Measurements from ENCODE around the gene ZNF432.
"Not testable (repeated sequence)": the region's sequence is repeated elsewhere in the genome, so short reads cannot be mapped to it uniquely, and the experiment has no call there.

The ZNF432 gene

GRCh38 chr19:52069653-52070052, 21.0 kb upstream of the ZNF432 start:
- H3K4me3 ChIP-seq (replicated peaks; ENCODE audit: low read depth, low read length) = no peak overlapping the region
- DNase-seq (ENCODE audit: low read depth) = no peak
- TF ChIP-seq CTCF (IDR thresholded peaks at IDR 0.05; ENCODE audit: low read length, missing control alignments) = no peak

DNA sequence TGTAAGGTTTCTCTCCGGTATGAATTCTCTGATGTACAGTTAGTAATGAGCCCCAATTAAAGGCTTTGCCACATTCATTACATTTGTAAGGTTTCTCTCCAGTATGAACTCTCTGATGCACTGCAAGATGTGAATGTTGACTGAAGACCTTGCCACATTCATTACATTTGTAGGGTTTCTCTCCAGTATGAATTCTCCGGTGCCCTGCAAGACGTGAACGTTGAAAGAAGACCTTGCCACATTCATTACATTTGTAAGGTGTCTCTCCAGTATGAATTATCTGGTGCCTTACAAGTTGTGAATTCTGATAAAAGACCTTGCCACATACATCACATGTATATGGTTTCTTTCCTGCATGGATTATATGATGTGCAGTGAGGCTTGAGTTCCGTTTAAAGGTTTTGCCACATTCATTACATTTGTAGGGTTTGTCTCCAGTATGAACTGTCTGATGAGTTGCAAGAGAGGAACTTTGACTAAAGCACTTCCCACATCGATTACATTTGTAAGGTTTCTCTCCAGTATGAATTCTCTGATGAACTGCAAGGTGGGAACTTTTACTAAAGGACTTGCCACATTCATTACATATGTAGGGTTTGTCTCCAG, 17.7 kb upstream of the ZNF432 start:
- DNase-seq (ENCODE audit: low read depth) = no peak
- TF ChIP-seq CTCF (IDR thresholded peaks at IDR 0.05; ENCODE audit: low read length, missing control alignments) = no peak
- H3K4me3 ChIP-seq (replicated peaks; ENCODE audit: low read depth, low read length) = no peak overlapping the region

DNA sequence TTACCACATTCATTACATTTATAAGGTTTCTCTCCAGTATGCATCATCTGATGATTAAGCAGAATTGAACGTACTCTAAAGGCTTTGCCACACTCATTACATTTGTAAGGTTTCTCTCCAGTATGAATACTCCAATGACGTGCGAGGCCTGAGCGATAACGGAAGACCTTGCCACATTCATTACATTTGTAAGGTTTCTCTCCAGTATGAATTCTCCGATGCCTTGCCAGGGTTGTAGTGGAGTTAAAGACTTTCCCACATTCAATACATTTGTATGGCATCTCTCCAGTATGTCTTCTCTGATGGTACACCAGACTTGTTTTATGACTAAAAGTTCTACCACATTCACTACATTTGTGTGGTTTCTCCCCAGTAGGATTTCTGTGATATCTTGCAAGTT, 16.8 kb upstream of the ZNF432 start:
- DNase-seq (ENCODE audit: low read depth) = no peak
- H3K4me3 ChIP-seq (replicated peaks; ENCODE audit: low read depth, low read length) = no peak overlapping the region
- no peak for TF ChIP-seq CTCF (IDR thresholded peaks at IDR 0.05; ENCODE audit: low read length, missing control alignments)

DNA sequence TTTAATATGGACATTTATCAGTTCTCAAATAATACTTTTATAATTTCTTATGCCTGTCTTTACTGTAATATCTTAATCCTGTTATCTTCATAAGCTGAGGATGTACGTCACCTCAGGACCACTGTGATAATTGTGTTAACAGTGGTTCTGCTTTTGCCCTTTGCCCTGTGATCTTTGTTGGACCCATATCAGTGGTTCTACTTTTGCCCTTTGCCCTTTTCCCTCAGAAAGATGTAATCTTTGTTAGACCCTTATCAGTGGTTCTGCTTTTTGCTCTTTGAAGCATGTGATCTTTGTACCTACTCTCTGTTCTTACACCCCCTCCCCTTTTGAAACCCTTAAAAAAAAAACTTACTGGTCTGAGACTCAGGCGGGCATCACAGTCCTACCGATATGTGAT, 7.8 kb upstream of the ZNF432 start:
- H3K4me3 ChIP-seq (replicated peaks; ENCODE audit: low read depth, low read length); DNase-seq (ENCODE audit: low read depth): not testable (repeated sequence)

GRCh38 chr19:52051736-52052135, 3.1 kb upstream of the ZNF432 start:
- DNase-seq (ENCODE audit: low read depth); H3K4me3 ChIP-seq (replicated peaks; ENCODE audit: low read depth, low read length): not testable (repeated sequence)

DNA sequence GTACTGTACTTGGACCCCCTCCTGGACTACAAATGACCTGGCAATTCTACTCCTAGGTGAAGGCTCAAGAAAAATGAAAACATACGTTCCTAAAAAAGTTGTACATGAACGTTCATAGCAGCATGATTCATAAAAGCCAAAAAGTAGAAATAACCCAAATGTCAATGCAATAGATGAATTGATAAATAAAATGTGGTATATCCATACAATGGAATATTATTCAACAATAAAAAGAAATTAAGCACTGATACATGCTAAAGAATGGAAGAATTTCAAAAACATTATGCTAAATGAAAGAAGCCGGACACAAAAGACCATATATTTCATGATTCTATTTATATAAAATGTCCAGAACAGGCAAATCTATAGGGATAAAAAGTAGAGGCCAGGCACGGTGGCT, 9.5 kb downstream of the ZNF432 start:
- no peak overlapping the region for H3K4me3 ChIP-seq (replicated peaks; ENCODE audit: low read depth, low read length)
- no peak for DNase-seq (ENCODE audit: low read depth)

DNA sequence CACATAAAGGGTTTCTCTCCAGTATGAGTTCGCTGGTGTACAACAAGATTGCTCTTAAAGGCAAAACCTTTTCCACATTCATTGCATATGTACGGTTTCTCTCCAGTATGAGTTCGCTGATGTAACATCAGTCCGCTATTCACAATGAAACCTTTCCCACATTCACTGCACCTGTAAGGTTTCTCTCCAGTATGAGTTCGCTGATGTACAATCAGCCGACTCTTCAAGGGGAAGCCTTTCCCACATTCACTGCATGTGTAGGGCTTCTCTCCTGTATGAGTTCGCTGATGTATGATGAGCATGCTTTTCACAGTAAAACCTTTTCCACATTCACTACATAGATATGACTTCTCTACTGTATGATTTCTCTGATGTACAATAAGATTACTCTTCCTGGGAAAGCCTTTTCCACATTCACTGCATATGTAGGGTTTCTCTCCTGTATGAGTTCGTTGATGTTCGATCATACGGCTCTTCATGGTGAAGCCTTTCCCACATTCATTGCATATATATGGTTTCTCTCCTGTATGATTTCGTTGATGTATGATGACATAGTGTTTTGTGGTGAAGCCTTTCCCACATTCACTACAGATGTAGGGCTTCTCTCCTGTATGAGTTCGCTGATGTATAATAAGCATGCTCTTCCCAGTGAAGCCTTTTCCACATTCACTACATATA, 14.4 kb downstream of the ZNF432 start:
- peak; percentile 13 for DNase-seq (ENCODE audit: low read depth)
- H3K4me3 ChIP-seq (replicated peaks; ENCODE audit: low read depth, low read length) = no peak overlapping the region
- no peak for TF ChIP-seq CTCF (IDR thresholded peaks at IDR 0.05; ENCODE audit: low read length, missing control alignments)

More for the DNA sequence above, 9.5 kb downstream of the ZNF432 start:
- no peak for TF ChIP-seq CTCF (IDR thresholded peaks at IDR 0.05; ENCODE audit: low read length, missing control alignments)

GRCh38 chr19:52028780-52029123, 19.9 kb downstream of the ZNF432 start:
- H3K4me3 ChIP-seq (replicated peaks; ENCODE audit: low read depth, low read length) = peak overlapping the region; percentile 96
- TF ChIP-seq CTCF (IDR thresholded peaks at IDR 0.05; ENCODE audit: low read length, missing control alignments) = no peak
- DNase-seq (ENCODE audit: low read depth) = no peak
